Vagina (tissue), 2 donors: ENCODE data around the gene GFI1. TPM values are rescaled to one million over a fixed set of nuclear protein-coding genes. Genes with fewer than 3 reads are reported as not detected.

Experiments
- DNase-seq, 2 donors: peaks; one replicate each; pipeline ENCODE4 v3.0.0-alpha.2; 2017; ENCODE audit errors: extremely low spot score in 2 of 2
- H3K27ac ChIP-seq: fragments of 200-600 bp; sonication (generic); one replicate; pipeline ENCODE4 v1.5.1; 2019
- H3K27me3 ChIP-seq: fragments of 200-600 bp; sonication (generic); one replicate; pipeline ENCODE4 v1.5.1; 2019
- H3K36me3 ChIP-seq, 2 donors: fragments of 200-600 bp; sonication (generic); one replicate each; pipeline ENCODE4 v1.5.1; 2017 to 2019
- H3K4me1 ChIP-seq: fragments of 200-600 bp; sonication (generic); one replicate; pipeline ENCODE4 v1.5.1; 2019
- H3K4me3 ChIP-seq, 2 donors: fragments of 200-600 bp; sonication (generic); 1 replicate in 1 of 2; 2 replicates in 1 of 2; pipeline ENCODE4 v1.5.1; 2016 to 2019
- H3K9me3 ChIP-seq: fragments of 200-600 bp; sonication (generic); one replicate; pipeline ENCODE4 v1.5.1; 2019
- CTCF ChIP-seq, 3 experiments: fragments of 450-650 bp in 2 of 3; fragments of 200-600 bp in 1 of 3; sonication (generic) in 1 of 3; IDR thresholded peaks; one replicate each; pipeline ENCODE4 v1.5.1; 2017 to 2019; ENCODE audit warnings: antibody characterized with exemption in 3 of 3, mild to moderate bottlenecking in 2 of 3, moderate library complexity in 2 of 3
- POLR2A ChIP-seq, 2 donors: fragments of 450-650 bp; IDR thresholded peaks; one replicate each; pipeline ENCODE4 v1.6.1; 2017; ENCODE audit warnings: antibody characterized with exemption in 2 of 2, mild to moderate bottlenecking in 2 of 2, moderate library complexity in 2 of 2
- POLR2AphosphoS5 ChIP-seq, 2 donors: sonication (generic); formaldehyde crosslinking; IDR thresholded peaks; one replicate each; pipeline ENCODE4 v1.9.0; 2017; ENCODE audit warnings: antibody characterized with exemption in 2 of 2, mild to moderate bottlenecking in 2 of 2, low read depth in 1 of 2; ENCODE audit not compliant: insufficient read depth in 1 of 2
- intact Hi-C: fragments of 100-400 bp; cut with DNase I; formaldehyde crosslinking; loops from one replicate; pipeline ENCODE4 v1.15.1; 2023
- total RNA-seq: library from RNA; depleted of rRNA; stranded (reverse); fragments of >200 nt; gene quantifications from one replicate; pipeline ENCODE4 v1.2.3, GENCODE V29; 2016

GFI1 gene
- total RNA-seq, 1 donor from 2014 or later: 3.9 TPM

- H3K36me3 ChIP-seq: no peaks in the 10 kb centered on the region
- H3K27ac ChIP-seq: no peak overlapping the region
- TF ChIP-seq CTCF (IDR thresholded peaks at IDR 0.05) (no peak), POLR2AphosphoS5 (IDR thresholded peaks at IDR 0.05; ENCODE audit: insufficient read depth in 1 of 2, low read depth in 1 of 2) (no peak), POLR2A (IDR thresholded peaks at IDR 0.05) (no peak)
- H3K9me3 ChIP-seq: no peaks in the 10 kb centered on the region
- no peaks in the 10 kb centered on the region for H3K4me1 ChIP-seq
- H3K27me3 ChIP-seq: no peaks in the 10 kb centered on the region
- intact Hi-C loops: no loop called here
- H3K4me3 ChIP-seq: no peak overlapping the region
- DNase-seq: no peak
Observed at GRCh38 chr1:92445865-92446264, 40.9 kb downstream of the GFI1 start.

- no peak for DNase-seq
- H3K27ac ChIP-seq: no peak overlapping the region
- H3K36me3 ChIP-seq: no peaks in the 10 kb centered on the region
- H3K4me3 ChIP-seq: no peak overlapping the region
- no peaks in the 10 kb centered on the region for H3K9me3 ChIP-seq
- H3K4me1 ChIP-seq: no peaks in the 10 kb centered on the region
- H3K27me3 ChIP-seq: no peaks in the 10 kb centered on the region
- TF ChIP-seq POLR2A (IDR thresholded peaks at IDR 0.05) (no peak), CTCF (IDR thresholded peaks at IDR 0.05) (no peak), POLR2AphosphoS5 (IDR thresholded peaks at IDR 0.05; ENCODE audit: insufficient read depth in 1 of 2, low read depth in 1 of 2) (no peak)
- intact Hi-C loops: no loop called here
Observed at GRCh38 chr1:92444351-92444750, 42.4 kb downstream of the GFI1 start.

- intact Hi-C loops: no loop called here
- no peaks in the 10 kb centered on the region for H3K9me3 ChIP-seq
- no peaks in the 10 kb centered on the region for H3K27me3 ChIP-seq
- no peak for DNase-seq
- no peak for TF ChIP-seq CTCF (IDR thresholded peaks at IDR 0.05)
- no peak for TF ChIP-seq POLR2A (IDR thresholded peaks at IDR 0.05)
- TF ChIP-seq POLR2AphosphoS5 (IDR thresholded peaks at IDR 0.05; ENCODE audit: insufficient read depth in 1 of 2, low read depth in 1 of 2): no peak
- no peaks in the 10 kb centered on the region for H3K36me3 ChIP-seq
- H3K27ac ChIP-seq: no peak overlapping the region
- no peaks in the 10 kb centered on the region for H3K4me1 ChIP-seq
- H3K4me3 ChIP-seq: no peak overlapping the region
Observed at GRCh38 chr1:92443893-92444292, 42.8 kb downstream of the GFI1 start.

- Histone ChIP-seq H3K36me3 (no peaks in the 10 kb centered on the region), H3K4me3 (no peak overlapping the region), H3K27me3 (no peaks in the 10 kb centered on the region), H3K9me3 (no peaks in the 10 kb centered on the region), H3K27ac (no peak overlapping the region), H3K4me1 (no peaks in the 10 kb centered on the region)
- intact Hi-C loops: no loop called here
- no peak for TF ChIP-seq CTCF (IDR thresholded peaks at IDR 0.05)
- no peak for TF ChIP-seq POLR2A (IDR thresholded peaks at IDR 0.05)
- no peak for TF ChIP-seq POLR2AphosphoS5 (IDR thresholded peaks at IDR 0.05; ENCODE audit: insufficient read depth in 1 of 2, low read depth in 1 of 2)
- no peak for DNase-seq
Observed at GRCh38 chr1:92442351-92442750, 44.4 kb downstream of the GFI1 start.

- intact Hi-C loops: no loop called here
- DNase-seq: no peak
Observed at GRCh38 chr1:92441697-92442342, 44.9 kb downstream of the GFI1 start.

More at GRCh38 chr1:92441697-92442342, 44.9 kb downstream of the GFI1 start:
- no peak for TF ChIP-seq POLR2A (IDR thresholded peaks at IDR 0.05)
- TF ChIP-seq CTCF (IDR thresholded peaks at IDR 0.05): no peak
- TF ChIP-seq POLR2AphosphoS5 (IDR thresholded peaks at IDR 0.05; ENCODE audit: insufficient read depth in 1 of 2, low read depth in 1 of 2): no peak
- no peaks in the 10 kb centered on the region for H3K36me3 ChIP-seq
- no peaks in the 10 kb centered on the region for H3K4me1 ChIP-seq
- H3K4me3 ChIP-seq: peak overlapping the region in 1 of 2 donors; percentile 6
- no peaks in the 10 kb centered on the region for H3K27me3 ChIP-seq
- no peaks in the 10 kb centered on the region for H3K9me3 ChIP-seq
- no peak overlapping the region for H3K27ac ChIP-seq
